GM18517 (cell line): ENCODE results near the gene KRT37.
"Not testable (repeated sequence)": the region's sequence is repeated elsewhere in the genome, so short reads cannot be mapped to it uniquely, and the experiment has no call there.

Experiments
- ATAC-seq: cut with Tn5 transposase; IDR thresholded peaks from one replicate; pipeline ENCODE4 v1.9.1; 2021; ENCODE audit warnings: mild to moderate bottlenecking, moderate library complexity; ENCODE audit not compliant: unreplicated experiment

KRT37 gene

DNA sequence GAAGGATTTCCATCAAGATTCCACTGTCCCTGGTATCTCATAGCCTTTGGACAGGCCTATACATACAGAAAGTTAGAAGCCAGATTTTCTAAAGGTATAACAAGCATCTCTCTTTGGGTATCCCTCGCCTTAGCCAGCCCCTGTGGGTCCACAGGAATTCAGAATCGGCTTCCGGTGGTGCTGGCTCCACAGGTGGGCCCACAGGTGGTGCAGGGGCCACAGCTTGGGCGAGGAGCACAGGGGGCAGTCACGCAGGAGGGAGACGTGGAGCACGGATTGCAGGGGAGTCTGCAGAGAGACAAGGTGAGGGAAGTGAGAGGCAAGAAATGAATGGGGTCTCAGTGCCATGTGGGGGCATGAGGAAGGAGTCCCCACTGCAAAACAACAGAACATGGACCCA, 12.9 kb upstream of the KRT37 start:
- no peak for ATAC-seq

- no peak for ATAC-seq
Measured at GRCh38 chr17:41434415-41434814, 10.0 kb upstream of the KRT37 start.

DNA sequence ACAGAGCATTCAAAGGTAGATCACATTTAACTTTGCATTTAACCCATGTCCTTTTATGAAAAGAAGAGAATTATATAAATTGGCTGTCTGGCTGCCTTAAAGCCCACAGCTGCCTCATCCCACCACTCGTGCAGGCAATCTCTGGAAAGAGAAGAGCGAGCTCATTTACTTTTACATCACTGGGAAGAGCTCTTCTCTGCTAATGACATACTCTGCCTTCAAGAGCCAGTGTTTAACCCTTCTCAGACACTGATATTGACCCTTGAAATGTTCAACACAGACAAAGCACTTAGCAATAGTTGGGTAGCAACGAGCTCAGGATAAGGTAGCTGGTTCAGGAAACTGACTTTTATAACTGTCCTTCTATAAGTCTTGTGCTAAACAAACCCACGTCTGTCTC, 9.6 kb upstream of the KRT37 start:
- no peak for ATAC-seq

- no peak for ATAC-seq
Measured at GRCh38 chr17:41433586-41433985, 9.2 kb upstream of the KRT37 start.

GRCh38 chr17:41430376-41430775, 6.0 kb upstream of the KRT37 start:
- ATAC-seq, result not testable (repeated sequence)

- ATAC-seq, result no peak
Measured at GRCh38 chr17:41429667-41430066, 5.3 kb upstream of the KRT37 start.

- ATAC-seq, result no peak
Measured at GRCh38 chr17:41428591-41429291, 4.4 kb upstream of the KRT37 start.

DNA sequence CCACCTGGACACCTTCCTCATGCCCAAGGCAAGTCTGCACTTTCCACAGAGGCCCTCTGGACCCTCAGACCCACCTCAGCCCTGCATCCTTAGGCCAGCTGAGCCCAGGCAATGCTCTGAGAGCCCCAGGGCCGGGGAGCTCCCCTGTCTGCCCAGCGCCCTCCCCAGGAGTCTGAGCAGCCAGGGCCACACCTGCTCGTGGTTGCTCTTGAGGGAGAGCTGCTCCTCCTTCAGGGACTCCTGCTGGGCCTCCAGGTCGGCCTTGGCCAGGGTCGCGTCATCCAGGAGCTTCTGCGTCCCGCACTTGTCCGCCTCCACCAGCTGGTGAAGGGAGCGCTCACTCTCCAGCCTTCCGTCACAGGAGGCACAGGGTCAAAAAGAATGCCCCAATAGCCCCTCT, 1.8 kb downstream of the KRT37 start:
- not testable (repeated sequence) for ATAC-seq

DNA sequence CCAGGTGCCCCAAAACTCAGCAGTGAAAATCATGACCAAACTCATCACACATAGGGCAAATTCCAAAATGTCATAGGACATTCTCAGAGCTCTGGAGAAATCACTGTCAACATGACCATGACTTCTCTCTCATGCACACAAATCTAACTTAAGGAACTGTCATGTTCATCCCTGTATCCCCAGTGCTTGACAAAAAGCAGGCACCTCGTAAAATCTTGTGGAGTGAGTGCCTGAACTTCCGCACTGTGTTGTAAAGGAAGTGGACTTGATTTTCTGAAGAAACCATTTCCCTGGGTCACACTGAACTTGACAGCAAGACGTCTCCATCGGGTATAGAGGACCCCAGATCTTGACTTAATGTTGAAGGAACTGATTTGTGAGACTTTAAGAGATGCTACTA, 2.8 kb downstream of the KRT37 start:
- no peak for ATAC-seq

- ATAC-seq, result no peak
Measured at GRCh38 chr17:41421116-41421515, 3.3 kb downstream of the KRT37 start.

DNA sequence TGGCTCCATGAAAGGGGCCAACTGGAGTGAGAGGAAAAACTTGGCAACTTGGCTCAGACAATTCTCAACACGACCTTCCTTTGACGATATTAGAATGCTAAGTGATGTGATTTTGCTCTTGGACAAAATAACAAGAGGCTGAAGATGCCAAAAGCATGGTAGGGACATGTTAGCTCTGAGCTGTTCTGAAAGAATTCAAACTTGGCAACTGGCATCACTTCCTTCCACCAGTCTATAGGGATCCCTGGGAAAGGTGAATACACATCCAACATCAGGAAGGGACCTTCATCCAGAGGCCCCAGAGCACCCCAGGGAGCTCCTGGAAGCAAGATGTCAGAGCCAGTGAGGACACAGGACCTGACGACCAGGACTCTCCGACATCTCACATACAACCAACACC, 4.3 kb downstream of the KRT37 start:
- ATAC-seq, result no peak

- ATAC-seq, result no peak
Measured at GRCh38 chr17:41419716-41420115, 4.7 kb downstream of the KRT37 start.

DNA sequence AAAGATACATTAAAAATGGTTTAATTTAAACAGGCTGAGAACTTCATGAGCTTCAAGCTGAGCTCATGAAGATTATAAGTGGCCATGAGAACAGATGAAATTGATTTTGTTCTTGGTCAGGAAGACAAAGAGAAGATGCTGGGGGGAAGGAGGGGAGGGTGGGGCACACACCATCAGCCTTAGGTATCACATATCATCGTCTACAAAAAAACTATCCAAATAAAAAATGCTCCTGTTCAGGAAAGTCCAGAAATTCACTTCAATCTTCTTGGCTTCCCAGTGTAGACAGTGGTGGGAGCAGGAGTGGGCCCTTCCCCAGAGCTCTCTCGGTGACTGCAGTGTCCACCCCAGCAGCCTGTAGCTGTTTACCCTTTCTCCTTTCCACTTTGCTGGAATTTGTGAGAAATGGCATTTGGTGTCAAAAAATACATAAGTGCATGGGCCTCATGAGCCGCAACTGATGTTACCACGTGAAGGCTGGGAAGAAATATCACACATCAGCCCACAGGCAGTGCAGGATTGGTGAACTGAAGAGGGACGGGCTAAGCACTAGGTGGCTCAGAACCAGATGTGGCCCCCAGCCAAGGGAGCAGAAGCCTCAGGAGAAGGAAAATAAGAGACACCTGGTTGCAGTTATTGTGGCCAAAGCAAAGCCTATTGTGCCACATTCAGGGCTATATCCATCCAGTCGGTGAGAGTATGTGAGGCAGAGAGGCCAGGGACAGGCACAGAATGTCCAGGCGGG, 6.1 kb downstream of the KRT37 start:
- no peak for ATAC-seq

DNA sequence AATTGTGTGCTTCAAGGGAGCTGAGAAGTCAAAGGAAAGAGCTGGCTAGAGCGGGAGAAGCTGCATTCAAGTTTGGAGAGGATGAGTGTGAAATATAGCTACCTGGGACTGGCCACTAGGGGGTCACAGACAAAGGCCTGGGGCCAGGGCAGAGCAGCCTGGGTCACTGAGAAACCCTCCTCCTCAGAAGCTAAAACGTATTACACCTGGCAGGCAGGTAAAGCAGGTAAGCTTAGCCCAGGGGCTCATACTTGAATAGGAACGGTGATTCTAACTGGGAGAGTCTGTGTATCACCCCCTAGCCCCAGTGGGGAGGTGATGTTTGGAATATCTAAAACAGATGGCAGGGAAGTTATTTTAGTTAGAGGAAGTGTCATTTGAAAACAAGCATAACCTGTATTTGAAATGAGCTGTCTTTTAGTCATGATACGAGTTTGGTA, 6.8 kb downstream of the KRT37 start:
- ATAC-seq, result no peak

GRCh38 chr17:41417127-41417526, 7.3 kb downstream of the KRT37 start:
- ATAC-seq, result no peak

- ATAC-seq, result no peak
Measured at GRCh38 chr17:41416479-41416878, 7.9 kb downstream of the KRT37 start.

GRCh38 chr17:41415833-41416335, 8.5 kb downstream of the KRT37 start:
- ATAC-seq, result no peak

DNA sequence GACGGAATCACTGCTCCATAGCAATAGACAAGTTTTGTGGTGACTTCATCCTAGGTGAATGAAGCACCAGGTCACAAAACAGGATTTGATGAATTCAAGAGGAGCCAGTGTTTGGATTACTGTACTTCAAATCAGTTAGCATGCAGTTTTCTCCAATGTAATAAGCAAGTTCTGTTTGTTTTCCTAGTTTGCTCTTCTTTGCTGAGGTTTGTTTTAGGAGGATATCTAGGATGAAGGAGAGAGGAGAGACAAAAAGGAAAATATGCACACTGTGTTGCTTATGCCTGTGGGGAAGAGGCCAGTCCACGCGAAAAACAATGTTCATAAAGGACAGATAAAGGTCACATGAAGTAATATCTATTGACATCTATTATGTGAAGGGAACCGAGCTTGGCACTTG, 9.0 kb downstream of the KRT37 start:
- ATAC-seq, result no peak

GRCh38 chr17:41413982-41414381, 10.4 kb downstream of the KRT37 start:
- no peak for ATAC-seq

DNA sequence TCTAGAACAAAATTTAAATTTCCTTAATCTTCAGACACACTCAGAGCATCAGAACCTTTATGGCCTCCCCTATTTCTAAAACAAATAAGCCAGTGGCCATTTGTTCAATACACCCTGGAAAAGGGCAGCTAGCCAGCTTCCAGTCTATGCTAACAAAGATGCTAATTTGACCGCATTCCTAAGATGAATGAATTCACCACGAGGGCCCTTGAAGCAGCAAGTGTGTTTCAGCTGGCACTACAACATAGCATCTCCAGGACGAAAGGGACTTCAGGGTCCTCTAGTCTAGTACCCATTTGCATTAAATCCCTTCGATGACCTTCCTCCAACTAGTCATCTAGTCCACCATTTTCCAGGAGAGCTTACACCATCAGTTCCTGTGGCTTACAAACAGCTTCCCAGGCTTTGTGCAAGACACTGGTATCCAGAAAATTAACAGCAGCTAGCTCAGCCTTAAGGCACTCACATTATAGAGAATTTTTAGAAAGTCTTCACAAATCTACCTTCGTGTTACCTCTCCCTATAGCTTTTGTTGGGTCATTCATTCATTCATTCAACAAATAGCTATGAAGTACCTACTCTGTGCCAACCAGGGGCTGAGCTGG, 10.9 kb downstream of the KRT37 start:
- no peak for ATAC-seq

GRCh38 chr17:41411072-41411840, 13.1 kb downstream of the KRT37 start:
- no peak for ATAC-seq
